ENCODE measurements around the gene CDK8. TPM values are rescaled to one million over a fixed set of nuclear protein-coding genes. Genes with fewer than 3 reads are reported as not detected.

Gene CDK8
- total RNA-seq, 2 experiments from 2014 or later, result 16.8 to 22.3 TPM

GRCh38 chr13:26377038-26377437, 123.1 kb downstream of the CDK8 start:
- ChIA-PET POLR2A (interaction anchor here (0.7 to 0.9 kb wide), 2 partner anchors 15 to 110 kb away, joined by 3 to 10 read pairs; no protein-coding TSS in a partner anchor), CTCF (ENCODE audit: unreplicated experiment) (no interaction called here)
- no TSS peak for BruUV-seq (replicated peaks)
- Histone ChIP-seq H4K20me1 (ENCODE audit: insufficient read depth, low read length) (no peaks in the 10 kb centered on the region), H3K4me1 (ENCODE audit: insufficient read depth, low read length, poor library complexity, severe bottlenecking) (no peaks in the 10 kb centered on the region), H3K9me2 (ENCODE audit: insufficient read depth, low read length) (no peaks in the 10 kb centered on the region), H3K4me2 (ENCODE audit: low read length) (no peak overlapping the region), H3K4me3 (ENCODE audit: low read depth, low read length, poor library complexity, severe bottlenecking) (no peak overlapping the region), H3K79me2 (ENCODE audit: insufficient read depth, low read depth, low read length) (no peaks in the 10 kb centered on the region), H2AFZ (ENCODE audit: low read length) (no peak overlapping the region), H3K9me3 (ENCODE audit: low read length) (no peaks in the 10 kb centered on the region), H3K27ac (ENCODE audit: low read depth, low read length, poor library complexity, severe bottlenecking) (no peak overlapping the region), H3K36me3 (ENCODE audit: insufficient read depth, low read length) (no peaks in the 10 kb centered on the region)
- peak; percentile 18 for DNase-seq (ENCODE audit: low spot score)
- intact Hi-C loops (cut with micrococcal nuclease; ENCODE audit: unreplicated experiment), result no loop called here
- TF ChIP-seq EZH2phosphoT487 (IDR thresholded peaks at IDR 0.05; ENCODE audit: borderline replicate concordance, low read depth, low read length) (no peak), CTCF (conservative IDR thresholded peaks at IDR 0.05; ENCODE audit: low read length) (peak; percentile 65)

DNA sequence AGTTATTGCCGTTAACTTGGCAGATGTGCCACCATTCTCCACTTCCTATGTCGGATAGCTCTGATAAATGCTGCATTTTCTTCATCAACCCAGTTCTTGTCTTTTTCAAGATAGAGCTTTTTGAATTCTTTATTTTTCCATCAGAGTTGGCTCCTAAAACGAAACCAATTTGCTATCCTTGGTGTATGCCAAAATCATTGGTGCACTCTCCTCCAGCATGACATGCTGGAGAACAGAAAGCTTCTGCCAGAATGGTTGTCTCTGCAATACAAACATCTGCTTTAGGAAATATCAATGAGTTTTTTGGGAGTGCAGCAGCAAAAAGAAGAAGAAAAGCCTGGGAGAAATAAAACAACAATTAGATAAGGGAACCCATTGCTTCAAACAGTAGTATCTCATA, 124.2 kb downstream of the CDK8 start:
- DNase-seq (ENCODE audit: low spot score), result no peak
- Histone ChIP-seq H3K9me2 (ENCODE audit: insufficient read depth, low read length) (no peaks in the 10 kb centered on the region), H3K4me3 (ENCODE audit: low read depth, low read length, poor library complexity, severe bottlenecking) (no peak overlapping the region), H2AFZ (ENCODE audit: low read length) (no peak overlapping the region), H3K36me3 (ENCODE audit: insufficient read depth, low read length) (no peaks in the 10 kb centered on the region), H3K79me2 (ENCODE audit: insufficient read depth, low read depth, low read length) (no peaks in the 10 kb centered on the region), H3K4me1 (ENCODE audit: insufficient read depth, low read length, poor library complexity, severe bottlenecking) (no peaks in the 10 kb centered on the region), H3K4me2 (ENCODE audit: low read length) (no peak overlapping the region), H4K20me1 (ENCODE audit: insufficient read depth, low read length) (no peaks in the 10 kb centered on the region), H3K9me3 (ENCODE audit: low read length) (no peaks in the 10 kb centered on the region), H3K27ac (ENCODE audit: low read depth, low read length, poor library complexity, severe bottlenecking) (no peak overlapping the region)
- POLR2A ChIA-PET, result no interaction called here
- intact Hi-C loops (cut with micrococcal nuclease; ENCODE audit: unreplicated experiment), result no loop called here
- TF ChIP-seq CTCF (conservative IDR thresholded peaks at IDR 0.05; ENCODE audit: low read length) (no peak), EZH2phosphoT487 (IDR thresholded peaks at IDR 0.05; ENCODE audit: borderline replicate concordance, low read depth, low read length) (no peak)
- no TSS peak for BruUV-seq (replicated peaks)
- CTCF ChIA-PET (ENCODE audit: unreplicated experiment), result no interaction called here

- Histone ChIP-seq H3K9me3 (ENCODE audit: low read length) (no peaks in the 10 kb centered on the region), H3K4me3 (ENCODE audit: low read depth, low read length, poor library complexity, severe bottlenecking) (no peak overlapping the region), H2AFZ (ENCODE audit: low read length) (no peak overlapping the region), H3K9me2 (ENCODE audit: insufficient read depth, low read length) (no peaks in the 10 kb centered on the region), H4K20me1 (ENCODE audit: insufficient read depth, low read length) (no peaks in the 10 kb centered on the region), H3K4me1 (ENCODE audit: insufficient read depth, low read length, poor library complexity, severe bottlenecking) (no peaks in the 10 kb centered on the region), H3K36me3 (ENCODE audit: insufficient read depth, low read length) (no peaks in the 10 kb centered on the region), H3K27ac (ENCODE audit: low read depth, low read length, poor library complexity, severe bottlenecking) (no peak overlapping the region), H3K79me2 (ENCODE audit: insufficient read depth, low read depth, low read length) (no peaks in the 10 kb centered on the region), H3K4me2 (ENCODE audit: low read length) (no peak overlapping the region)
- POLR2A ChIA-PET, result interaction anchor here (1.1 kb wide), 1 partner anchor 13 kb away, joined by 4 read pairs; no protein-coding TSS in a partner anchor
- no TSS peak for BruUV-seq (replicated peaks)
- TF ChIP-seq CTCF (conservative IDR thresholded peaks at IDR 0.05; ENCODE audit: low read length) (no peak), EZH2phosphoT487 (IDR thresholded peaks at IDR 0.05; ENCODE audit: borderline replicate concordance, low read depth, low read length) (no peak)
- DNase-seq (ENCODE audit: low spot score), result no peak
- CTCF ChIA-PET (ENCODE audit: unreplicated experiment), result no interaction called here
- intact Hi-C loops (cut with micrococcal nuclease; ENCODE audit: unreplicated experiment), result no loop called here
Measured at GRCh38 chr13:26379831-26380230, 125.9 kb downstream of the CDK8 start.
